Neural cell (in vitro differentiated cells): ENCODE results near the gene ITGA11. TPM values are rescaled to one million over a fixed set of nuclear protein-coding genes. Genes with fewer than 3 reads are reported as not detected.

Experiments
- H2AFZ ChIP-seq: fragments of 200-600, 300-800 bp; sonication (generic), shearing (Covaris generic); 2 replicates; pipeline ENCODE4 v1.6.0; 2014; ENCODE audit warnings: low read depth, mild to moderate bottlenecking, antibody characterized with exemption, low read length, moderate library complexity
- H3F3A ChIP-seq: fragments of 200-600 bp; shearing (Covaris generic); 2 replicates; pipeline ENCODE4 v1.6.1; 2016; ENCODE audit warnings: mild to moderate bottlenecking, moderate library complexity, mixed read lengths, antibody characterized with exemption, low read length; ENCODE audit not compliant: insufficient read depth, poor library complexity, severe bottlenecking
- H3K27ac ChIP-seq: fragments of 200-600, 300-800 bp; sonication (generic), shearing (Covaris generic); 2 replicates; pipeline ENCODE4 v1.5.1; 2014; ENCODE audit warnings: mild to moderate bottlenecking, low read length, moderate library complexity
- H3K27me3 ChIP-seq: fragments of 300-800, 200-600 bp; sonication (generic), shearing (Covaris generic); 2 replicates; pipeline ENCODE4 v1.6.0; 2014; ENCODE audit warnings: mild to moderate bottlenecking, low read depth, low read length, moderate library complexity; ENCODE audit not compliant: insufficient read depth
- H3K36me3 ChIP-seq: fragments of 300-800, 200-600 bp; sonication (generic), shearing (Covaris generic); 2 replicates; pipeline ENCODE4 v1.5.1; 2014; ENCODE audit warnings: mild to moderate bottlenecking, antibody characterized with exemption, low read length, moderate library complexity; ENCODE audit not compliant: insufficient read depth
- H3K4me2 ChIP-seq: fragments of 300-800, 200-600 bp; sonication (generic), shearing (Covaris generic); 2 replicates; pipeline ENCODE4 v1.6.0; 2014; ENCODE audit warnings: mild to moderate bottlenecking, low read length
- H3K4me3 ChIP-seq: fragments of 300-800, 200-600 bp; sonication (generic), shearing (Covaris generic); 2 replicates; pipeline ENCODE4 v1.5.1; 2014; ENCODE audit warnings: mild to moderate bottlenecking, low read length, moderate library complexity
- H3K79me2 ChIP-seq: fragments of 200-600 bp; shearing (Covaris generic); replicated peaks from 2 replicates; pipeline ENCODE4 v1.6.0; 2014; ENCODE audit warnings: mild to moderate bottlenecking, low read length, moderate library complexity; ENCODE audit not compliant: insufficient read depth
- H3K9ac ChIP-seq: fragments of 300-800, 200-600 bp; sonication (generic), shearing (Covaris generic); 2 replicates; pipeline ENCODE4 v1.6.1; 2016; ENCODE audit warnings: mild to moderate bottlenecking, low read length, mixed read lengths
- H3K9me2 ChIP-seq: fragments of 200-600 bp; shearing (Covaris generic); 2 replicates; pipeline ENCODE4 v1.6.1; 2016; ENCODE audit warnings: mild to moderate bottlenecking, low read length, mixed read lengths; ENCODE audit not compliant: insufficient read depth
- H3K9me3 ChIP-seq: fragments of 200-600, 300-800 bp; sonication (generic), shearing (Covaris generic); 2 replicates; pipeline ENCODE4 v1.6.1; 2016; ENCODE audit warnings: mild to moderate bottlenecking, mixed run types, low read length, moderate library complexity, mixed read lengths
- H4K20me1 ChIP-seq: fragments of 200-600 bp; shearing (Covaris generic); 2 replicates; pipeline ENCODE4 v1.6.1; 2016; ENCODE audit warnings: mild to moderate bottlenecking, mixed run types; ENCODE audit not compliant: insufficient read depth
- CTCF ChIP-seq: fragments of 450-650 bp; IDR thresholded peaks from 2 replicates; pipeline ENCODE4 v1.5.1; 2014; ENCODE audit warnings: antibody characterized with exemption, mild to moderate bottlenecking, moderate library complexity; ENCODE audit not compliant: poor library complexity, severe bottlenecking
- EP300 ChIP-seq: fragments of 450-650 bp; conservative IDR thresholded peaks from 2 replicates; pipeline ENCODE4 v1.6.1; 2014; ENCODE audit warnings: antibody characterized with exemption, mild to moderate bottlenecking, moderate library complexity; ENCODE audit not compliant: poor library complexity, severe bottlenecking
- EZH2 ChIP-seq: fragments of 200-600, 300-800 bp; shearing (Covaris generic), sonication (generic); IDR thresholded peaks from 2 replicates; pipeline ENCODE4 v1.6.1; 2014; ENCODE audit warnings: antibody characterized with exemption, low read length, borderline replicate concordance, mild to moderate bottlenecking; ENCODE audit not compliant: insufficient read depth, poor library complexity, severe bottlenecking
- MXI1 ChIP-seq: fragments of 450-650 bp; conservative IDR thresholded peaks from 2 replicates; pipeline ENCODE4 v1.6.1; 2014; ENCODE audit warnings: antibody characterized with exemption, mild to moderate bottlenecking; ENCODE audit not compliant: poor library complexity, severe bottlenecking
- POLR2AphosphoS5 ChIP-seq: IDR thresholded peaks from 2 replicates; pipeline ENCODE4 v1.6.1; 2012
- RAD21 ChIP-seq: fragments of 450-650 bp; conservative IDR thresholded peaks from 2 replicates; pipeline ENCODE4 v1.6.1; 2014; ENCODE audit warnings: antibody characterized with exemption, mild to moderate bottlenecking, moderate library complexity
- REST ChIP-seq: IDR thresholded peaks from 2 replicates; pipeline ENCODE4 v1.6.1; 2012; ENCODE audit warnings: borderline replicate concordance
- SMC3 ChIP-seq: fragments of 450-650 bp; conservative IDR thresholded peaks from 2 replicates; pipeline ENCODE4 v1.6.1; 2014; ENCODE audit warnings: antibody characterized with exemption, mild to moderate bottlenecking, moderate library complexity; ENCODE audit not compliant: poor library complexity
- TAF1 ChIP-seq: IDR thresholded peaks from 2 replicates; pipeline ENCODE4 v1.6.1; 2012; ENCODE audit warnings: low read depth
- polyA plus RNA-seq: library from polyadenylated mRNA; depleted of rRNA; stranded (reverse); fragments of >200 nt; gene quantifications from 2 replicates; pipeline ENCODE4 v1.2.3, GENCODE V29; 2014

Gene ITGA11
- polyA plus RNA-seq, 1 donor from 2014 or later: not detected

GRCh38 chr15:68271854-68272471, 160.0 kb downstream of the ITGA11 start:
- Histone ChIP-seq H3K27me3 (no peaks in the 10 kb centered on the region), H4K20me1 (no peaks in the 10 kb centered on the region), H3K36me3 (no peaks in the 10 kb centered on the region), H3K9me2 (no peaks in the 10 kb centered on the region), H2AFZ (no peak overlapping the region), H3K9me3 (no peaks in the 10 kb centered on the region), H3K9ac (no peak overlapping the region), H3K4me3 (no peak overlapping the region), H3F3A (peaks cover 4% of the 10 kb centered on the region), H3K4me2 (no peak overlapping the region), H3K27ac (no peak overlapping the region), H3K79me2 (no peaks in the 10 kb centered on the region)
- no peak for TF ChIP-seq SMC3

- no peaks in the 10 kb centered on the region for H3K9me2 ChIP-seq
- no peak overlapping the region for H3K4me3 ChIP-seq
- H3K9me3 ChIP-seq: no peaks in the 10 kb centered on the region
- no peak overlapping the region for H3K9ac ChIP-seq
- H3K27ac ChIP-seq: no peak overlapping the region
- no peaks in the 10 kb centered on the region for H3F3A ChIP-seq
- no peaks in the 10 kb centered on the region for H4K20me1 ChIP-seq
- no peak for TF ChIP-seq REST
- no peak for TF ChIP-seq MXI1
- TF ChIP-seq CTCF: no peak
- TF ChIP-seq SMC3: no peak
- TF ChIP-seq TAF1: no peak
- no peak for TF ChIP-seq RAD21
- TF ChIP-seq POLR2AphosphoS5: no peak
- TF ChIP-seq EP300: no peak
- TF ChIP-seq EZH2: no peak
- no peaks in the 10 kb centered on the region for H3K36me3 ChIP-seq
- no peaks in the 10 kb centered on the region for H3K27me3 ChIP-seq
- no peaks in the 10 kb centered on the region for H3K79me2 ChIP-seq
- no peak overlapping the region for H3K4me2 ChIP-seq
- no peak overlapping the region for H2AFZ ChIP-seq
Observed at GRCh38 chr15:68268405-68268804, 163.6 kb downstream of the ITGA11 start.

GRCh38 chr15:68265674-68266073, 166.3 kb downstream of the ITGA11 start:
- Histone ChIP-seq H3K27me3 (no peaks in the 10 kb centered on the region), H3K79me2 (no peaks in the 10 kb centered on the region), H3K4me3 (no peak overlapping the region), H2AFZ (no peak overlapping the region), H4K20me1 (no peaks in the 10 kb centered on the region), H3F3A (no peaks in the 10 kb centered on the region), H3K9ac (no peak overlapping the region), H3K4me2 (no peak overlapping the region), H3K9me2 (no peaks in the 10 kb centered on the region), H3K9me3 (no peaks in the 10 kb centered on the region), H3K27ac (no peak overlapping the region), H3K36me3 (no peaks in the 10 kb centered on the region)
- no peak for TF ChIP-seq EZH2
